ENCODE data around the gene ATG2B.

ATG2B gene

DNA sequence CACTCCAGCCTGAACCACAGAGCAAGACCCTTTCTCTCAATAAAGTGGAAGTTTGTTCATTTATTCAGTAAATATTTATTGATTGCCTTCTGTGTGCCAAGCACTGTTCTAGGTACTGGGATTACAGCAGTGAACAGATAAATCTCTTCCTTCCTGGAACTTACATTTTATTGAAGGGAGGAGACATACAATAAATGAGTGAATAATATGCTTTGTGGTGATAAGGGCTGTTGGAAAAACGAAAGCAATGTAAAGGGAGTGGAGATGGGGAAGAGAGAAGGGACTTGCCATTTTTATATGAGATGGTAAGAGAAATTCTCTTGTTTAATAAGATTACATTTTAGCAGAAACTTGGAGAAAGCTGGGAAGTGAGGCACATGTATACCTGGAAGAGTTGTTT, 1.8 kb upstream of the ATG2B start:
- H3K4me2 ChIP-seq (ENCODE audit: low read depth, low read length, poor library complexity, severe bottlenecking): peak overlapping the region; percentile 95
- no peaks in the 10 kb centered on the region for H3K9me2 ChIP-seq (replicated peaks; ENCODE audit: low read depth, low read length)
- H3K9me3 ChIP-seq (ENCODE audit: insufficient read depth, low read depth, low read length): no peaks in the 10 kb centered on the region
- H3K4me3 ChIP-seq (ENCODE audit: low read length, poor library complexity, severe bottlenecking): peak overlapping the region; percentile 89
- peaks cover 93% of the 10 kb centered on the region for H3K79me2 ChIP-seq (ENCODE audit: insufficient read depth, low read length)
- no peaks in the 10 kb centered on the region for H3K27me3 ChIP-seq (ENCODE audit: insufficient read depth, low read length, poor library complexity, severe bottlenecking)
- peak overlapping the region; percentile 87 for H3K9ac ChIP-seq (ENCODE audit: low read depth, low read length, poor library complexity, severe bottlenecking)
- peaks cover 50% of the 10 kb centered on the region for H3K4me1 ChIP-seq (ENCODE audit: insufficient read depth, low read length, poor library complexity, severe bottlenecking)
- no peaks in the 10 kb centered on the region for H3F3A ChIP-seq (ENCODE audit: low read depth)
- H4K20me1 ChIP-seq (ENCODE audit: insufficient read depth, low read length, poor library complexity, severe bottlenecking): peaks cover 56% of the 10 kb centered on the region
- H2AFZ ChIP-seq (ENCODE audit: low read length): no peak overlapping the region
- no peaks in the 10 kb centered on the region for H3K36me3 ChIP-seq (ENCODE audit: insufficient read depth, low read length)
- TF ChIP-seq EZH2phosphoT487 (IDR thresholded peaks at IDR 0.05; ENCODE audit: borderline replicate concordance) (no peak), CTCF (conservative IDR thresholded peaks at IDR 0.05; ENCODE audit: low read length) (no peak)

DNA sequence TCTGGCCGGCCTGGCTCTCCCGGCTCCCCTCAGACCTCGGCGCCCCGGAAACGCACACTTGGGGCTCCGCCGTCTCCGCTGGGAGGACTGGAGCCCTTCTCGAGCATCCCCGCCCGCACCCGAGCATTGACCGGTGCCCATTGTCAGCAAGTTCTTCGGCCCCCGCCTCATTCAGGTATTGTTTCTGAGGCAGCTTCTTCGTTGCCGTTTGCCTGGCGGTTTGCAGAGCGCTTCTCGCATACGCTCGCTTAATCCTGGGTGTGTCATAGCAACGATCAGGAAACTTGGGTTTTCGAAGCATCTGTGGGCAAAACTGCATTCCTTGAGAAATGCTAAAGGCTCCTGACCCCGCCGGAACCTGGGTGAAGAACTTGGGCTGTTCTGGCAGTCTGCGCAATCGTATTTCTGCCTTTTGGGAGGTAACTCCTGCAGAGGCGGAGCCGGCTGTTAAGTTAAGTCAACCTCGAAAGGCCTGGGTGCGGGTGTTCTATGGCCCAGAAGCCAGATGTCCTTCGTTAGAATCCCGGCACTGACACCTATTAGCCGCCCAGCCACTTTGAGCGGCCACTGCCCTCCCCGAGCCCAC, 703 bp upstream of the ATG2B start:
- Histone ChIP-seq H3K9me2 (replicated peaks; ENCODE audit: low read depth, low read length) (no peaks in the 10 kb centered on the region), H3K9me3 (ENCODE audit: insufficient read depth, low read depth, low read length) (no peaks in the 10 kb centered on the region), H3K36me3 (ENCODE audit: insufficient read depth, low read length) (no peaks in the 10 kb centered on the region), H4K20me1 (ENCODE audit: insufficient read depth, low read length, poor library complexity, severe bottlenecking) (peaks cover 56% of the 10 kb centered on the region), H3K9ac (ENCODE audit: low read depth, low read length, poor library complexity, severe bottlenecking) (peak overlapping the region; percentile 87), H3K79me2 (ENCODE audit: insufficient read depth, low read length) (peaks cover 92% of the 10 kb centered on the region), H3K4me3 (ENCODE audit: low read length, poor library complexity, severe bottlenecking) (peak overlapping the region; percentile 89), H3K4me1 (ENCODE audit: insufficient read depth, low read length, poor library complexity, severe bottlenecking) (peaks cover 55% of the 10 kb centered on the region), H2AFZ (ENCODE audit: low read length) (peak overlapping the region; percentile 63; the same call in 1 of the 2 replicates), H3F3A (ENCODE audit: low read depth) (no peaks in the 10 kb centered on the region), H3K27me3 (ENCODE audit: insufficient read depth, low read length, poor library complexity, severe bottlenecking) (no peaks in the 10 kb centered on the region), H3K4me2 (ENCODE audit: low read depth, low read length, poor library complexity, severe bottlenecking) (peak overlapping the region; percentile 95)
- TF ChIP-seq CTCF (conservative IDR thresholded peaks at IDR 0.05; ENCODE audit: low read length) (no peak), EZH2phosphoT487 (IDR thresholded peaks at IDR 0.05; ENCODE audit: borderline replicate concordance) (no peak)

- Histone ChIP-seq H3F3A (ENCODE audit: low read depth) (no peaks in the 10 kb centered on the region), H3K4me2 (ENCODE audit: low read depth, low read length, poor library complexity, severe bottlenecking) (peak overlapping the region; percentile 99), H3K9ac (ENCODE audit: low read depth, low read length, poor library complexity, severe bottlenecking) (peak overlapping the region; percentile 82), H3K27me3 (ENCODE audit: insufficient read depth, low read length, poor library complexity, severe bottlenecking) (no peaks in the 10 kb centered on the region), H3K4me3 (ENCODE audit: low read length, poor library complexity, severe bottlenecking) (peak overlapping the region; percentile 89), H2AFZ (ENCODE audit: low read length) (peak overlapping the region; percentile 93), H3K9me2 (replicated peaks; ENCODE audit: low read depth, low read length) (no peaks in the 10 kb centered on the region), H3K79me2 (ENCODE audit: insufficient read depth, low read length) (peaks cover 90% of the 10 kb centered on the region), H4K20me1 (ENCODE audit: insufficient read depth, low read length, poor library complexity, severe bottlenecking) (peaks cover 49% of the 10 kb centered on the region), H3K36me3 (ENCODE audit: insufficient read depth, low read length) (no peaks in the 10 kb centered on the region), H3K4me1 (ENCODE audit: insufficient read depth, low read length, poor library complexity, severe bottlenecking) (peaks cover 48% of the 10 kb centered on the region), H3K9me3 (ENCODE audit: insufficient read depth, low read depth, low read length) (no peaks in the 10 kb centered on the region)
- TF ChIP-seq CTCF (conservative IDR thresholded peaks at IDR 0.05; ENCODE audit: low read length) (no peak), EZH2phosphoT487 (IDR thresholded peaks at IDR 0.05; ENCODE audit: borderline replicate concordance) (no peak)
Observed at GRCh38 chr14:96362071-96362964, 823 bp downstream of the ATG2B start.

Measured in Loucy (cell line).